HG03432 (cell line): Measurements from ENCODE around the gene KDM4B.

Experiments used
- ATAC-seq: cut with Tn5 transposase; IDR thresholded peaks from one replicate; pipeline ENCODE4 v1.9.1; 2021; ENCODE audit warnings: mild to moderate bottlenecking, moderate library complexity; ENCODE audit not compliant: unreplicated experiment

The KDM4B gene

GRCh38 chr19:5048091-5048726 is 79.3 kb downstream of the KDM4B start:
- ATAC-seq, result no peak

- no peak for ATAC-seq
These were observed 80.0 kb downstream of the KDM4B start for GRCh38 chr19:5048727-5049553.

GRCh38 chr19:5049561-5049960 is 80.6 kb downstream of the KDM4B start:
- no peak for ATAC-seq

- ATAC-seq, result no peak
These were observed 81.2 kb downstream of the KDM4B start for GRCh38 chr19:5050067-5050656.

GRCh38 chr19:5050905-5051304 is 82.0 kb downstream of the KDM4B start:
- no peak for ATAC-seq

- ATAC-seq, result no peak
These were observed 82.7 kb downstream of the KDM4B start for GRCh38 chr19:5051619-5052018.

GRCh38 chr19:5052515-5052914 is 83.6 kb downstream of the KDM4B start:
- no peak for ATAC-seq

GRCh38 chr19:5052945-5053485 is 84.1 kb downstream of the KDM4B start:
- no peak for ATAC-seq

- ATAC-seq, result no peak
These were observed 84.7 kb downstream of the KDM4B start for GRCh38 chr19:5053661-5054060.

GRCh38 chr19:5054551-5055456 is 85.9 kb downstream of the KDM4B start:
- ATAC-seq, result no peak

- no peak for ATAC-seq
These were observed 86.5 kb downstream of the KDM4B start for GRCh38 chr19:5055457-5055776.

- ATAC-seq, result no peak
These were observed 88.9 kb downstream of the KDM4B start for GRCh38 chr19:5057860-5058259.

- no peak for ATAC-seq
These were observed 89.8 kb downstream of the KDM4B start for GRCh38 chr19:5058521-5059212.

GRCh38 chr19:5059213-5059574 is 90.3 kb downstream of the KDM4B start:
- ATAC-seq, result no peak

GRCh38 chr19:5059793-5060192 is 90.9 kb downstream of the KDM4B start:
- no peak for ATAC-seq

GRCh38 chr19:5062195-5062594 is 93.3 kb downstream of the KDM4B start:
- ATAC-seq, result no peak

- ATAC-seq, result no peak
These were observed 93.9 kb downstream of the KDM4B start for GRCh38 chr19:5062799-5063198.

GRCh38 chr19:5063873-5064645 is 95.1 kb downstream of the KDM4B start:
- ATAC-seq, result no peak

GRCh38 chr19:5064896-5065295 is 96.0 kb downstream of the KDM4B start:
- ATAC-seq, result no peak

- ATAC-seq, result no peak
These were observed 96.8 kb downstream of the KDM4B start for GRCh38 chr19:5065663-5066093.
